Adipocyte (in vitro differentiated cells): Measurements from ENCODE around the gene GNAT1.
A peak's percentile ranks its signal among the peaks of the same experiment; 100 is the strongest.
"Not testable (repeated sequence)": the region's sequence is repeated elsewhere in the genome, so short reads cannot be mapped to it uniquely, and the experiment has no call there.

Experiments
- DNase-seq: peaks from one replicate; pipeline ENCODE4 v3.0.0-alpha.2; 2015; ENCODE audit warnings: low read depth
- H3K27me3 ChIP-seq: replicated peaks from 2 replicates; pipeline ENCODE4 v1.7.0; 2013; ENCODE audit warnings: mild to moderate bottlenecking, low read length, moderate library complexity; ENCODE audit not compliant: control insufficient read depth, insufficient read depth
- H3K36me3 ChIP-seq: 2 replicates; pipeline ENCODE4 v1.7.0; 2013; ENCODE audit warnings: low read length, mild to moderate bottlenecking, moderate library complexity; ENCODE audit not compliant: control insufficient read depth, insufficient read depth, severe bottlenecking
- H3K4me1 ChIP-seq: 2 replicates; pipeline ENCODE4 v1.7.0; 2013; ENCODE audit warnings: mild to moderate bottlenecking, low read length, moderate library complexity; ENCODE audit not compliant: control insufficient read depth, insufficient read depth
- H3K4me3 ChIP-seq: 2 replicates; pipeline ENCODE4 v1.7.0; 2013; ENCODE audit warnings: mild to moderate bottlenecking, low read length, moderate library complexity
- H3K9ac ChIP-seq: 2 replicates; pipeline ENCODE4 v1.7.0; 2013; ENCODE audit warnings: mild to moderate bottlenecking, low read length, moderate library complexity
- H3K9me3 ChIP-seq: 2 replicates; pipeline ENCODE4 v1.7.0; 2013; ENCODE audit warnings: mild to moderate bottlenecking, low read length, moderate library complexity; ENCODE audit not compliant: control insufficient read depth

Gene GNAT1

DNA sequence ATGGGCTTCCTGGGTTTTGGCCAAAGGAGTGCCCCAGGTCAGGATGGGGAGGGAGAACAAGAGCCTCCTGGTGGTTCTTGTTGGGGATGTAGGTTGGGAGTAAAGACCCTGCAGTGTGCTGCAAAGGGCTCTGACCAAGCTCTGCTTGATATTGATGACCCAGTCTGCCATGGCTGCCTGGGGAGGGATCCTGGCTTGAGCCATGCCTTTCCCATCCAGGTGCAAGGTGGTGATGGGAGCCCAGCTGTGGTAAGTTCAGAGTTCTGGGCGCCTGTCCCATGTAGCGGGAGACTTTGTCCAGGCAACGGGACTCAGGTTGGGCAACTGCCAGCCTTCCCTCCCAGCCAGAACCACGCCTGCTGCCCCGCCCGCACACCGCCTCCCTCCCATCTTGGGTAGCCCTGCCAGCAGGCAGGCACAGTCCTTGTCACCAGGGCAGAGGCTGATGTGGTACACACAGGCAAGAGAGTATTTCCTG is 47.2 kb downstream of the GNAT1 start:
- Histone ChIP-seq H3K9me3 (no peaks in the 10 kb centered on the region), H3K27me3 (no peaks in the 10 kb centered on the region), H3K36me3 (no peaks in the 10 kb centered on the region), H3K4me3 (peak overlapping the region; percentile 94), H3K4me1 (peaks cover 36% of the 10 kb centered on the region), H3K9ac (peak overlapping the region; percentile 96)
- peak; percentile 43 for DNase-seq

DNA sequence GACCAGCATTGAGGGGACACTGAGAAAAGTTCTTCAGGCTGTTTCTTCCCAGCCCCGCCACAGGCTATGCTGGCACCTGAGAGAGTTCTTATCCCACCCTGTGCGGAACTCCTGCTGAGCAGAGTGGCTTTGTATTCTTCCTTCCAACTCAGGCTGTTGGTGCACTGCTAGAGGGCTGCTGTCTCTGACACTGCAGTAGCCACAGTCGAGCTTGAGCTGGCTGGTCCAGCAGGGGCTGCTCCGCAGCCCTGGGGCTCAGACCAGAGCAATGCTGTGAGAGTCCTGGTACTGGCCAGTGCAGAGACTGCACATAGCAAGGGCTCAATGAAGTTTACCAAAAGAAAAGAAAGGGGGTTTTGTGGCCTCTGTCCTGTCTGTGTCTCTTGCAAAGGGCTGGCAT is 48.2 kb downstream of the GNAT1 start:
- H3K4me1 ChIP-seq = peaks cover 39% of the 10 kb centered on the region
- H3K27me3 ChIP-seq = no peaks in the 10 kb centered on the region
- no peak for DNase-seq
- H3K36me3 ChIP-seq = no peaks in the 10 kb centered on the region
- H3K9me3 ChIP-seq = no peaks in the 10 kb centered on the region
- H3K9ac ChIP-seq = peak overlapping the region; percentile 5
- H3K4me3 ChIP-seq = no peak overlapping the region

DNA sequence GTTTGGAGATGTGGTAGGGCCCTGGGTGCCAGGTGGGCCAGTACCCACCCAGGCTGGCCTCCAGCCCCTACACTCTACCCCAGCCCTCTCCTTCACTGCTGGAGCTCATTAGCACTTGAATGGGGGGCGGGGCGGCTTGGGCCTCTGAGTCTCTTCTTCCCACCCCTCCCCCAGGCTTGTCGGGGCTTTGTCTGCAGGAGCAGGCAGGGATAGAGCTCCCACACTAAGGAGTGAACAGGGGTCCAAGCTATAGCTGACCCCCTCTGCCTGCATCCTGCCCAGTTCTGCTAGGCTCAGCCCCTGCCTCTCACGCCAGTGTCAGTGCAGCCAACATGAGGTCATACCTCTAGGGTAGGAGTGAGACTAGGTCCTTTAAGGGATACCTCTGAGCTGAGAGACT is 49.8 kb downstream of the GNAT1 start:
- no peaks in the 10 kb centered on the region for H3K36me3 ChIP-seq
- H3K27me3 ChIP-seq = no peaks in the 10 kb centered on the region
- no peak overlapping the region for H3K4me3 ChIP-seq
- no peaks in the 10 kb centered on the region for H3K9me3 ChIP-seq
- H3K4me1 ChIP-seq = peaks cover 42% of the 10 kb centered on the region
- no peak for DNase-seq
- H3K9ac ChIP-seq = no peak overlapping the region

DNA sequence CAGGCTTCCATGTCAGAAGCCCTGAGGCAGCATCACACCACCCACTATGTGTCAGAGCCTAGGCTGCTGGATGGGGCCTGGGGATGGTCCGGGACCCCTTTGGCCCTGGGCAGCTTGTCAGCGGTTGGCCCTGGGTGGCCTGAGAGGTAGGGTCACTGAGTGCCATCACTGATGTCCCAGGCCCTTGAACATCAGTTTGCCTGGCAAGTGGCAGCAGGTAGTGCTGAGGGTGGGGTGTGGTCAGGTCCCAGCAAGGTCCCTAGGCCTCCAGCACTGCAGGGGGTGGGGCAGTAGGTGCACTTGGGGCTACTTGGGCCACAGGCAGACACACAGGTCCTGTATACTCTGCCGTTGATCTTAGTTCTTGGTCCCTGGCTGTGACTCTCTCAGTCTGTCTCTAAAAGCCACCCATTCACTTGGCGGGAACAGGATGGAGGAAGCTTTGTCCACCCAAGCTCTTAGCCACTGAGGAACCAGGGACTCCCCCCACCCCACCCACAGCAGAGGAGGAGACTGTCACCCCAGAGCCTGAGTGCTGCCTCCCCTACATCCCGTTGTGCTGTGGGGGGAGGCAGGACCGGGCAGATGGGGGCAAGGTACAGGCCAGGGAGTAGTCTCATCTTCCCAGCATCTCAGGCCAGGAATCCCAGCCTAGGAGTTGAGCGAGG is 50.4 kb downstream of the GNAT1 start:
- Histone ChIP-seq H3K27me3 (no peaks in the 10 kb centered on the region), H3K4me3 (no peak overlapping the region), H3K4me1 (peaks cover 48% of the 10 kb centered on the region), H3K9me3 (no peaks in the 10 kb centered on the region), H3K36me3 (no peaks in the 10 kb centered on the region), H3K9ac (peak overlapping the region; percentile 4)
- no peak for DNase-seq

DNA sequence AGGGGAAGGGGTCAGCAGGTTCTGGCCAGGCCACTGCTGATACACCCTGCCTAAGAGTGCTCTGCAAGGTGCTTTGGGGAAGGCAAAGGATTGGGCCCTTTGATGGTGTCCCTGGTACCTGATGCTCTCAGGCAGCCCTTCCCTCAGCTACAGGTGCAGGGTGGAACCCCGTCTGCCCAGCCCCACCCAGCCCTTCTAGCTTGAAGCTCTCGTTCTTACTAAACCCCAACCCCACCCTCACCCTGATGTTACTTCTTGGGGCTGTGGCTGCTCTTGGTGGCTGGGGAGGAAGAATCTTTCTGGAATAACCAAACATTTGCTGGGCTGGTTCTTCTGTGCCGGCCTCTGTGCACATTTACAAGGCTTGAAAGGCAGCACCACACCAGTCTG is 51.0 kb downstream of the GNAT1 start:
- peaks cover 49% of the 10 kb centered on the region for H3K4me1 ChIP-seq
- DNase-seq = no peak
- no peaks in the 10 kb centered on the region for H3K36me3 ChIP-seq
- H3K4me3 ChIP-seq = no peak overlapping the region
- peak overlapping the region; percentile 53 for H3K9ac ChIP-seq
- no peaks in the 10 kb centered on the region for H3K27me3 ChIP-seq
- no peaks in the 10 kb centered on the region for H3K9me3 ChIP-seq

DNA sequence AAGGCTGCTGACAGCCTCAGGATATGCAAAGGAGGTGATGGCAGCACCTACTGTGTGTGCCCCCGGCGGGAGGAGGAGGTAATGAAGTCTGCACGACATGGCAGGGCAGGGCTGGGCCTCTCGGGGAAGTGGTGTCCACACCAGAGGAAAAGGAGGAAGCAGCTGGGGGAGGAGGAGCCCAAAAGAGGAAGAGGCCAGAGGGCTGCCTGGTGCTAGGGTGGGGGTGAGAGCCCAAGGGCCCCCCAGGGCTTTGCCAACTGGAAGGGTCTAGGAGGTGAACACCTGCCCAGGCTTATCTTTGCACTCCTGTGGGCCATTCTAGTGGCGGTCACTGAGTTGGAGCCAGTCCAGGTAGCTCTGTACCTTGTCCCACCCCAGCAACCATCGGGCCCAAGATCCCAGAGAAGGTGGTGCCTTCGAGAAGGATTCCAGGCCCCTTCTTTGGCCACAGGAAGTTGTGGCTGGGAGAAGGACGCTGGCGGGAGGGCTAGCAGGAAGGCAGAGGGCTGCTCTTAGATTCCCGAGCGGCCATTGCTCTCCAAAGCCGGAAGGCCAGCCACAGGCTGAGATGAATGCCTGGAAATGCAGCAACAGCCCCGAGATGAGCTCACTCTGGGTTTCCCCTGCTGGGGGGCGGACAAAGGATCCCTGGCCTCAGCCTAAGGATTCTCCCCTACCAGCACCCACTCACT is 51.6 kb downstream of the GNAT1 start:
- no peaks in the 10 kb centered on the region for H3K36me3 ChIP-seq
- no peaks in the 10 kb centered on the region for H3K9me3 ChIP-seq
- H3K4me3 ChIP-seq = no peak overlapping the region
- H3K4me1 ChIP-seq = peaks cover 50% of the 10 kb centered on the region
- peak overlapping the region; percentile 53 for H3K9ac ChIP-seq
- DNase-seq = no peak
- no peaks in the 10 kb centered on the region for H3K27me3 ChIP-seq

DNA sequence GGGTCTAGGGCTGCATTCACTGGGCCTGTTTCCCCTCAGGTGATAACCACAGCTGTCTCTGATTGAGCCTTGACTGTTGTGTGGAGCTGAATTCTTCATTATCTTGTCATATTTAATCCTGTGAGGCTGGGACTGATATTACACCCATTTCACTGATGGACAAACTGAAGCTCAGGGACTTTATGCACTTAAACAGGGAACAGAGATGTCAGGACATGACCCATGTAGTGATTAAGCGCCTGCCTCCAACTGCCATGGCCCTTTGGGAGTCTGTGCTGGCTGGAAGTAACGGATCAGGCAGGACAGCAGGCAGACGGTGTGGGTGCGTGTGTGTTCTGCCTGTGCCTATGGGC is 52.1 kb downstream of the GNAT1 start:
- no peak for DNase-seq
- Histone ChIP-seq H3K9me3 (no peaks in the 10 kb centered on the region), H3K4me3 (no peak overlapping the region), H3K9ac (peak overlapping the region; percentile 53), H3K4me1 (peaks cover 51% of the 10 kb centered on the region), H3K27me3 (no peaks in the 10 kb centered on the region), H3K36me3 (no peaks in the 10 kb centered on the region)

DNA sequence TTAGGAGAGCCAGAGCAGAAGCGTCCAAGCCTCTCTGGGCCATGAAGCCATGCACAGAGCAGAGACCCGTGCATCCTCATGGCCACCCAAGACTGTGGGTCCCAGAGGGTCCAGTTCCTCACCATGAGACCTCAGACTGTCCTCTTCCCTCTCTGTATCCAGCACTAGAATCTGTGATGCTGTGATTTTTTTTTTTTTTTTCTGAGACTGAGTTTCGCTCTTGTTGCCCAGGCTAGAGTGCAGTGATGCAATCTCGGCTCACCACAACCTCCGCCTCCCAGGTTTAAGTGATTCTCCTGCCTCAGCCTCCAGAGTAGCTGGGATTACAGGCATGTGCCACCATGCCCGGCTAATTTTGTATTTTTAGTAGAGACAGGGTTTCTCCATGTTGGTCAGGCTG is 53.4 kb downstream of the GNAT1 start:
- peaks cover 55% of the 10 kb centered on the region for H3K4me1 ChIP-seq
- not testable (repeated sequence) for H3K9me3 ChIP-seq, H3K4me3 ChIP-seq, DNase-seq, H3K9ac ChIP-seq, H3K36me3 ChIP-seq, H3K27me3 ChIP-seq

DNA sequence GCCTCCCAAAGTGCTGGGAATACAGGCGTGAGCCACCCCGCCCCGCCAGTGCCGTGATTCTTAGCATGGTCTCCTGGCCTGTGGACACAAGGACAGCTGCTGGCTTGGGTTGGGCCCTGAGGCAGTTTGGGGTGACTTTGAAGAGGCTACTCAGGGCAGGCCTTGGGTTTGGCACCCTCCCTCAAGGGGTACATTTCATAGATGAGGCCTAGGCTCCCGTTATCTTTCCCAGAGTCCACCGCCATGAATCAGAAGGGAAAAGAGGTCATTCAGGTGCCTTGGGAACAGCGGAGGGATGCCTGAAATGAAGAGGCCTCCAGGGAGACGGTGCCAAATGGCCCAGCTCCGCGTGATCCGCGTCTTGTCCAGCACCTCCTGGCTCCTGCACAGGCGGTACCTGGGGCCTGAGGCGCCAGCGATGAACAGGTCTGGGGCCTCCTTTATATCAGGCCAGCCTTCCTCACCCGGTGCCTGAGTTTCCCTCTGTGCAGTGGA is 53.9 kb downstream of the GNAT1 start:
- H3K4me1 ChIP-seq = peaks cover 60% of the 10 kb centered on the region
- H3K9ac ChIP-seq = peak overlapping the region; percentile 80
- peak overlapping the region; percentile 64 for H3K4me3 ChIP-seq
- H3K9me3 ChIP-seq = no peaks in the 10 kb centered on the region
- no peak for DNase-seq
- no peaks in the 10 kb centered on the region for H3K36me3 ChIP-seq
- H3K27me3 ChIP-seq = no peaks in the 10 kb centered on the region

DNA sequence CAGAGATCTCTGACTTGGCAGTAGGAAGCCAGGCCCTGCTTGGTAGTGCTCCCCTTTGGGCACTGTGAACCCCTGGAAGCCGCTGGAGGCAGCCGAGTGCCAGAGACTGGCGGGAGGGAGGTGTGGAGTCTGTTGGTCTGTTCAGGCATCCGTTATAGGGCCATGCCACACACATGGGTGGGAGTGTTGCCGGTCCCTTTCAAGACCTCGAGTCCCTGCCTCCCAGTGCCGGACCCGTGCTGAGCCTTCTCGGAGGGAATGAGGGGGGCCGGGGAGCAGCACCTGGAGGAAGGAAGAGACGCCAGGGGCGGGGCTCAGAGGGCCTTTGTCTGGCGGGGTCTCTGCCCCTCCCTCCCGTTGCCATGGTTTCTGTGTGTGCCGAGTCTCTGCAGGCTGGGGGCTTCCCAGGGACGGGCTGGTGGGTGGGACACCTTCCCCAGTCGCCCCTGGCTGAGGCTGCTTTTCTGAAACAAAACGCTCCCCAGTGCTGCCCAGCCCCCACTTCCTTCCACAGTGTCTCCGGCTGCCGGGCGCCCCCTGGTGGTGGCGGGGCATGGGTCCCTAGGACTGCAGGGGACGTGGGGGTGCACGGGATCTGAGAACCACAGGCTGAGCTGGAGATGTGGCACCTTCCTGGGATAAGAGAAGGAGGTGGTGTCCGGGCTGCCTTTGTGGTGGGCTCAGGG is 54.6 kb downstream of the GNAT1 start:
- H3K4me3 ChIP-seq = peak overlapping the region; percentile 64
- H3K9ac ChIP-seq = peak overlapping the region; percentile 80
- no peaks in the 10 kb centered on the region for H3K36me3 ChIP-seq
- H3K9me3 ChIP-seq = no peaks in the 10 kb centered on the region
- no peaks in the 10 kb centered on the region for H3K27me3 ChIP-seq
- H3K4me1 ChIP-seq = peaks cover 61% of the 10 kb centered on the region
- DNase-seq = peak; percentile 97

DNA sequence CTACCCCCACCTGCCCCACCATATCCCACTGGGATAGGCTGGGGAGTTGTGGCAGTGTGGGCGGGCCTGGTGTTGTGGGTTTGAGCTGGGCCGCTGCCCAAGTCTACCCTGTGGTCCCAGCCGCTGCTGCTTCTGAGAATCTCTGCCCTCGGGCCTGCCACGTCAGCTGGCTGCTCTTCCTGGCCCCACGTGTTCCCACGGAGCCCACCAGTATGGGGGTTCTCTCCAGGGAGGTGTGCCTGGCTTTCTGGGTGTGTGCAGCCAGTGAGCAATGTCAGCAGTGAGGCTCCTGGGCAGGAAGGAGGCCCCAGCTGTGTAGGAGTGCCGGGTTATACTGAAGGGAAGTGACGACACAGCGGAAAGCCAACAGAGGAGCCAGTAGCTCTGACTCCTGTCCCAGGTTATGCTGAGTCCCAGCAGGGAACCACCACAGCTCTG is 55.1 kb downstream of the GNAT1 start:
- Histone ChIP-seq H3K9me3 (no peaks in the 10 kb centered on the region), H3K36me3 (no peaks in the 10 kb centered on the region), H3K4me1 (peaks cover 66% of the 10 kb centered on the region), H3K9ac (peak overlapping the region; percentile 80), H3K4me3 (peak overlapping the region; percentile 33), H3K27me3 (no peaks in the 10 kb centered on the region)
- DNase-seq = peak; percentile 86
